Diencephalon (tissue), 1 donor: Measurements from ENCODE around the gene CLEC4D. TPM values are rescaled to one million over a fixed set of nuclear protein-coding genes. Genes with fewer than 3 reads are reported as not detected.

Experiments
- small RNA-seq: library from RNA; depleted of rRNA; stranded (forward); fragments of <200 nt; gene quantifications from one replicate; pipeline ENCODE3, GENCODE V24; 2014
- total RNA-seq: library from RNA; depleted of rRNA; stranded (reverse); fragments of >200 nt; gene quantifications from one replicate; pipeline ENCODE4 v1.2.3, GENCODE V29; 2014

CLEC4D gene
- total RNA-seq, result not detected

GRCh38 chr12:8513256-8513655, at the start of gene CLEC4D:
Gene CLEC4D, plus strand, starts transcription at chr12:8513503. Its CDS starts 230 bp downstream, at chr12:8513733.

GRCh38 chr12:8540831-8541230, 27.5 kb downstream of the CLEC4D start, which contains the start of gene CLEC4E:
Gene CLEC4E, minus strand, starts transcription at chr12:8540905. Its CDS starts 108 bp downstream, at chr12:8540797.

Small RNA genes lying within 50 kb of the gene (small RNA-seq; reads per million reads assigned to genes)
- not detected for gene RNU6-275P

Other genes starting within 250 kb of the CLEC4D start
- not detected for gene CLEC6A, start 57.5 kb upstream of the CLEC4D start, total RNA-seq
- gene CLEC4E, start 27.4 kb downstream of the CLEC4D start, total RNA-seq, result not detected
- gene AICDA, start 99.4 kb downstream of the CLEC4D start, total RNA-seq, result not detected
- gene MFAP5, start 149.3 kb downstream of the CLEC4D start, total RNA-seq, result not detected
- gene RIMKLB, start 184.5 kb downstream of the CLEC4D start, total RNA-seq, result 149 TPM